H7 (cell line): ENCODE results near the gene OTOS. TPM values are rescaled to one million over a fixed set of nuclear protein-coding genes. Genes with fewer than 3 reads are reported as not detected.

ENCODE experiments used
- DNase-seq: peaks from one replicate; pipeline ENCODE4 v3.0.0; 2012
- H3K27me3 ChIP-seq: 2 replicates; pipeline ENCODE4 v1.6.0; 2011; ENCODE audit warnings: mild to moderate bottlenecking, low read length; ENCODE audit not compliant: control insufficient read depth, insufficient read depth
- H3K36me3 ChIP-seq: replicated peaks from 2 replicates; pipeline ENCODE4 v1.5.1; 2011; ENCODE audit warnings: low read length; ENCODE audit not compliant: control insufficient read depth, insufficient read depth
- H3K4me3 ChIP-seq: 2 replicates; pipeline ENCODE4 v1.5.1; 2011; ENCODE audit warnings: low read depth, mild to moderate bottlenecking, control low read depth, low read length, moderate library complexity; ENCODE audit not compliant: insufficient read depth
- total RNA-seq: library from RNA; depleted of rRNA; stranded (reverse); fragments of >200 nt; shearing (Covaris generic); gene quantifications from 2 replicates; pipeline ENCODE4 v1.2.3, GENCODE V29; 2014

Gene OTOS
- total RNA-seq, 1 experiment from 2014 or later, result not detected

DNA sequence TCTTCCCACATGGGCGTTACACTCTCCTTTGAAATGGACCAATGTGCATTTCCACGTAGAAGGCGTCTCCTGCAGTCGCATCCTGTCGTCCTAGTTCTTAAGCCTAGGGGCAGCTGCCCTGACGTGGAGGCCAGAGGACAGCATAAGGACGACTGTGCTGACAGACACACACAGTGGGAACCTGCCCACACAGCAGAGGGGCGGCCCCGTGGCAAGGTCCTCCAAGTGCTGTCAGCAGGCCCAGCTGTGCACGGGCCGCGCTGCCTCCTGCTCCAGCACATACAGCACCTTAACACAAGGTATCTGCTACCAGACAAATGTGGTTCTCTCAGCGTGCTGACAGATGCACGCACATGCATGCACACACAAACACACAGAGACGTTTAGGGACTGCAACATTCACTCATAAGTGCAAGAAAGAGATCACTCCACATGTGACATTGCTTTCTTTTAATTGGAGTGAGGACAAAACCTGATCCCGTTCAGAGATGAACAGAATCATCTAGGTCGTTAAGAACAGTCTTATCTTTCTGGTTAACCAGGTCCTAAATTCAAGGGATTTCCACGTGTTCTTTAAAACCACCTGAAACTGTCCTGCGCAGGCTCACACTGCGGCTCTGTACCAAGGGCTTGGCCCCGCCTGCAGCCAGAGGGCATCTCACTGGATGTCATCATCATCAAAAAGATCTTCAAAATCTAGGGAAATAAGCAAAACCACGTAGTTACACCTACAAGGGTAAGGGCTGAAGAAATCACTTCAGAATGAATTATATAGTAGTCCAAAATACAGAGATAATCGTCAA lies 9.9 kb downstream of the OTOS start:
- peaks cover 32% of the 10 kb centered on the region for H3K36me3 ChIP-seq
- no peaks in the 10 kb centered on the region for H3K27me3 ChIP-seq
- DNase-seq, result no peak
- no peak overlapping the region for H3K4me3 ChIP-seq

DNA sequence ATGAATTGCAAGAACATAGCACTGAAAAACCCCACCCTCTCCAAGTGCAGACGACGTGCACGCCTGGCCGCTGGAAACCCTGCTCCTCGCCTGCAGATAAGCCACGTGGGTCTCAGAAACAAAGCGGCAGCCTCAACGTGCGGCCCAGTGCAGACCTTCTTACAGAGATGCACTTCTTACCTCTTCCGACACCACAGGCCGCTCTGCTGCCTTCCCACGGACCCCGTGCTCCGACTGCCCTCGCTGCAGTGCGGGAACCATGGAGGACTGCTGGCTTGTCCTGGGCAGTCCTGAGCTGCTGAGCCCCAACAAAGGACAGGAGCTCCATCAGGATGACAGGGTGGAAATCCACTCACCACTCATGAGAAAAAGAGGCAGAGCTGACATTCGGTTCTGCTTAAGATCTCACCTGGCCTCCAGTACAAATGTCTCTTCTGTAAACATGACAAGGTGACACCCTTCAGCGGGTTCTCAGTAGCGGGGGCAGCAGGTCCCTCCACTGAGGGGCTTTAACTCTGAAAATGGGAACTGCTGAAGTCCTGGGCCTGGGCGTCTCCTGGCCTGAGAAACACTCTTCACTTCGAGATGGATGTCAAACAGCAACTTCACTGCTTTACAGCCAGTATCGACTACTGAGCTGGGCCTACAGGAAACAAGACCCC lies 10.6 kb downstream of the OTOS start:
- peaks cover 32% of the 10 kb centered on the region for H3K36me3 ChIP-seq

DNA sequence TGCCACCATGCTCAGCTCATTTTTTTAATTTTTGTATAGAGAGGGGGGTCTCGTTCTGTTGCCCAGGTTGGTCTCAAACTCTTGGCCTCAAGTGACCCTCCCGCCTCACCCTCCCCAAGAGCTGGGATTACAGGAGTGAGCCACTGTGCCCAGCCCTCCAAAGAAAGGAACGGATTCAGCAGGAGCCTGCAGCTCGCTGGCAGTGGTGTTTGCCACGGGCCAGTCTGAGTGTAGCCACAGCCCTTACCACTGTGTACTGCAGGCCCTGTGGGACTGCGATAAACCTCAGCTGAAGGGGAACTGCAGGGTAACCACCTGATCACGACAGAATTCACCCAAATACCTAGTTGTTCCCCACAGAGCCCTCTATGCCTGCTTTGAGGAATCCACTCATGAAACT lies 11.1 kb downstream of the OTOS start:
- H3K4me3 ChIP-seq, result no peak overlapping the region
- DNase-seq, result peak; percentile 19
- peaks cover 32% of the 10 kb centered on the region for H3K36me3 ChIP-seq
- no peaks in the 10 kb centered on the region for H3K27me3 ChIP-seq

More for the DNA sequence above, 10.6 kb downstream of the OTOS start:
- no peaks in the 10 kb centered on the region for H3K27me3 ChIP-seq
- DNase-seq, result no peak
- H3K4me3 ChIP-seq, result no peak overlapping the region

DNA sequence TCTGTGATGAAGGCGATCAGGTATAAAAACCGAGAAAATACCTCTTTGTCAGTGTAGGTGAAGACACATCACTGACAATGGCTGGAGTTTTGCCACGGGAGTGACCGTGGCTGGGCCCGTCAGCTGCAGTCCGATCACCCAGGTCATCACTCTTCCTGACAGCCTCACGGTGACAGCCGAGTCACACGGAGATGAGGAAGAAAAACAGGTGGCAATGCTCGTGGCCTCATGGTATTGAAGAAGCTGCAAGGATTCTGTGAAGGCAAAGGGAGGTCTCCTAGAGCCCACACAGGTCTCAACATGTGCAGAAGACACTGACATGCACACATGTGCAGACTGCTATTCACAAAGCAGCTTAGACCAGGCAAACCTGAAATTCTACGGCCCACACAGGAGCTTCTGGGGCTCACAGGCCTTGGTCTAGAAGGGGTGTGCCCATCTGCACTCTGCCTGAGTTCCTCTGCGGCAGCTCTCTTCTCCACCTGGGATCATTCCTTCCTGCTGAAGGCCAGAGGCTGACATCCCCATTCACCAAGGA lies 11.8 kb downstream of the OTOS start:
- DNase-seq, result peak; percentile 13
- no peaks in the 10 kb centered on the region for H3K27me3 ChIP-seq
- no peak overlapping the region for H3K4me3 ChIP-seq
- peaks cover 32% of the 10 kb centered on the region for H3K36me3 ChIP-seq

DNA sequence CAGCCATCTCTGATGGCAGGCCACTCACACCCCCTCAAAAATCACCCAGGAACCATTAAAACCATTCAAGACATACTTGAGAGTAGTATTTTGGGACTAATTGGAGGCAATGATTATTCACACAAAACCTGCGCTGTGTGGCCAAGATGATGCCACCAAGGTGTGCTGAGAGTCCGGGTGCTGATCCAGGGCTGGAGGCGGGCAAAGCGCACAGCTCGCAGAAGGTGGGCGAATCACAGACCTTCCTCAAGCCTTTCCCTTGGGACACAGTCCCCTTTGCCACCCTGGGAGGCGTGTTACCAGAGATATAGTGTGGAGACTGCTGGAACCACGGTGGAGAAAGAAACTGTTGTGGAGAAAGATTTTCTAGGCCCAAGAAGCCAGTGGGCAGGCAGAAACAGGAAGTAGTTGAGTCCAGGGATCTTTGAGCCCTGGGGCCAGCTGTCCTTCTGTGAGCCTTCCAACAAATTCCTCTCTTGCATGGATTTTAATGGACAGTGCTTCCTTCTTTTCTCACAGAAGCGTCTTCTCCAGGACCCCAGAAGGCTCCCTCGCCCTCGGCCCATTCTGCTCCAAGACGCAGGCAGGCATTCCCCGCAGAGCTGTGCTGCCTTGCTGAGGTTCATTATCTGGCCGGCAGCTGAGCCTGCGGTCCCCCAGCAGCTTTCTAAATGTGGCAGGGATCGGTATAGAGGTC lies 12.4 kb downstream of the OTOS start:
- H3K27me3 ChIP-seq, result no peaks in the 10 kb centered on the region
- DNase-seq, result no peak
- H3K4me3 ChIP-seq, result no peak overlapping the region
- H3K36me3 ChIP-seq, result peaks cover 32% of the 10 kb centered on the region

DNA sequence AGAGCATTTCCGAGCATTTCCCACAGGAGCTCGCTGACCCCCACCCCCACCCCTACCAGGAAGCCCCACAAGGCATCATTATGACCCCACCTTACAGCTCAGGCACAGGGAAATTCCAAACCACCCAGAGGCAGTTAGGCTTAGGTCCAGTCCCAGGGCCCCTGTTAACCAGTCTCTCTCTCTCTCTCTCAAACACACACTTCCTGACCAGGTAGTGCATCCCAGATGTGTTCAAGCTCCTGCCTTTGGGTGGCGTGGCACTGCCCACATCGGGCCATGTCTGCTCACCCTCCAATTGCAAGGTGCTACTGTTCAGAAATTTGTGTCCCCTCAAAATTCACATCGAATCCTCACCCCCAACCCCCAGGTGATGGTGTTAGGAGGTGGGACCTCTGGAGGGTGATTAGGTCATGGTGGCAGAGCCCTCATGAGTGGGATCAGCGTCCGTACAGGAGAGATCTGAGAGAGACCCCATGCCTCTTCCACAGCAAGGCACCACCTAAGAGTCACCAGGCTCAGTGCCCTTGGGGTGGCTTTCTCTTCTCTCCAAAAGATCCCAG lies 13.2 kb downstream of the OTOS start:
- Histone ChIP-seq H3K27me3 (no peaks in the 10 kb centered on the region), H3K36me3 (peaks cover 25% of the 10 kb centered on the region), H3K4me3 (no peak overlapping the region)
- DNase-seq, result peak; percentile 16

DNA sequence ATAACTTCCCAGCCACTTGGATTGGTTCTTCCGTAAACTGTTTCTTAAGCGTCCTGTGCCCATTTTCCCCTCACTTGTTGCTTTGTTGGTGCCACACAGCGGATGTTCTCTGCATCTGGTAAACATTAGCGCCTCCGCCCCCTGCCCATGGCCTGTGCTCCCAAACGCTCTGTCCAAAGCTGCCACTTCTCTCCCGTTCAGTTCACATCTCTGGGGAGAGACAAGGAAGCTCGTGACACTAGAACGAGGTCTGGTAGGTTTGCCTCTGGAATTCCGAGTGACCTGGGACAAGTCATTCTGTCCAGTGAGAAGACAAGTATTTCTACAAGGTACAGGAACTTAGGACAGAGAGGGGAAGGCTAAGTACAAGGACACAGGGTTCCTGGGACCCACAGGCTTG lies 13.7 kb downstream of the OTOS start:
- Histone ChIP-seq H3K27me3 (no peaks in the 10 kb centered on the region), H3K36me3 (peaks cover 22% of the 10 kb centered on the region), H3K4me3 (no peak overlapping the region)
- DNase-seq, result no peak

DNA sequence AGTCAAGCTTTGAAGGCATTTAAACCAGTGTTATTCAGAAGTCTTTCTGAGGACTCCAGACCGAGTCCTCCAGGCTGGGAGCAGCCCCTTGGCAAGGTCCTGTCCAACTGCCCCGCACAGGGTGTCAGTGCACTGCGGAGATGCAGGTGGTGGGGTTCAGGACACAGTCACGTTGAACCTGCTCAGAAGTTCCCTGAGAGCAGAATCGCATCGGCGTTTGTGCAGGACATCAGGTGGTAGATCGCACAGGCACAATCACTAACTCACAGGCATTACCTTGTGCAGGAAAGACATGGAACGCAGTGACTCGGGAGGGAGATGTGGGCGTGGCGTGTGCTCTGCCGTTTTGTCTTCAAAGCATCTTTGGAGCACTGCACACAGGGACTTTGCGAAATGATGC lies 14.7 kb downstream of the OTOS start:
- Histone ChIP-seq H3K4me3 (no peak overlapping the region), H3K36me3 (peaks cover 16% of the 10 kb centered on the region), H3K27me3 (no peaks in the 10 kb centered on the region)
- DNase-seq, result no peak

DNA sequence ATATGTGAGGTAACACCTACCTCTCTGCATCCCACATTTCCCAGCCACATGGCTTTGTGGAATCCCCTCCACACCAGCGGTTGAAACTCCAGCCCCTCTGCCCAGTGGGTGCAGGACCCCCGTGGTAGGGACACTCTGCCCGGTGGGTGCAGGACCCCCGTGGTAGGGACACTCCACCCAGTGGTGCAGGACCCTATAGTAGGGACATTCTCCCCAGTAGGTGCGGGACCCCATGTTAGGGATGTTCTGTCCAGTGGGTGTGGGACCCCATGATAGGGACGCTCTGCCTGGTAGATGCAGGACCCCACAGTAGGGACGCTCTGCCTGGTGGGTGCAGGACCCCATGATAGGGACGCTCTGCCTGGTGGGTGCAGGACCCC lies 15.8 kb downstream of the OTOS start:
- Histone ChIP-seq H3K27me3 (no peaks in the 10 kb centered on the region), H3K36me3 (peaks cover 6% of the 10 kb centered on the region), H3K4me3 (no peak overlapping the region)
- DNase-seq, result peak; percentile 16

DNA sequence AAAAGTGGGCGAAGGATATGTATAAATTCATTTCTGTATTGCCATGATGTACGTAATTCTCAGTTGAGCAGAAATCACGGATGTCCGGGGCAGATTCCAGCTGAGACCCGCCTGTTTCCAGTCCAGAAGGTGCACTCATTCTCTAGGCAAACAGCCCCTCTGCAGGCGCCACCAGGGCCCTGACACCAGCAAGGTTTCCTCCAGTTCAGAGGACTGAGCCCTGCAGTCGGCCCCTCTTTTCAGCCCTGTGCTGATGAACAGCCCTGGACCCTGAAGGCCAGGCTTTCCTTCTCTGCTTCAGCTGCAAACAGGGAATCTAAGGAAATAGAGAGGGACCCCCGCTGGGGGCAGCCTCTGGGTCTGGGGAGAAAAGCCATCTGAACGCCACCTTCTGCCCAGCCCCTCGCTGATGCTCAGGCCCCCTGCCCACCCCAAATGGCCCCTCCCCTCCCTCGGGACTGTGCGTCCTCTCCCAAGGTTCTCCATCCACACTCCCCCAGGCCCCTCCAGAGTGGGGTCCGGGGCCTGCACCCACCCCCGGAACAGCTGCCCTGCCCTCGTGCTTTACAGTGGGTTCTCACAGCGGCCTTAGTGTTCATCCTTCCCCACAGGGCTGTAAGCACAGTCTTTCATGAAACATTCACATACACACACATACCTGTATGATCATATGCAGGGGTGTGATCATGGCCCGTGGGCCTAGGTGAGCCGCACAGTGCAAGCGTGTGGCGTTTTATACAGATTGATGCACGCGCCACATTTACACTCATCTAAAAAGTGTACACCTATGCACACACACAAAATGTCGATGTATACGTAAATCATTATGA lies 16.4 kb downstream of the OTOS start:
- peak; percentile 59 for DNase-seq

DNA sequence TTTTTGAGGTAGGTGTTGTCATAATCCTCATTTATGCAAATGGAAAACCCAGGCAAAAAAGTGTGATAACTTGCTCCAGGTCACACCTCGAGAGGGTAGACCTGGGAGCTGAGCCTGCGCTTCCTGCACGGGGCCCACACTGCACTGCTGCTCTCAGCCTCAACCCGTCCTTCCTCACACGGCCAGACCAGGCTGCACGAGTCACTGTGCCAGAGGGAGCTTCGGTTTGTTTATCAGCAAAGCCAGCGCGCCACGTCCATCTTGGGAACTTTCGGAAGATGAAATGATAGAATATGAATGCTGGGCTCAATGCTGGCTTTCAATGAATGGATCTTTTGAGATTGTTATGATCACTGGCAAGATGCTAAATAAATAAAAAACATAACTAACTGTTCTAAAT lies 18.8 kb downstream of the OTOS start:
- H3K27me3 ChIP-seq, result no peaks in the 10 kb centered on the region

More for the DNA sequence above, 16.4 kb downstream of the OTOS start:
- Histone ChIP-seq H3K36me3 (peaks cover 4% of the 10 kb centered on the region), H3K4me3 (no peak overlapping the region), H3K27me3 (no peaks in the 10 kb centered on the region)

DNA sequence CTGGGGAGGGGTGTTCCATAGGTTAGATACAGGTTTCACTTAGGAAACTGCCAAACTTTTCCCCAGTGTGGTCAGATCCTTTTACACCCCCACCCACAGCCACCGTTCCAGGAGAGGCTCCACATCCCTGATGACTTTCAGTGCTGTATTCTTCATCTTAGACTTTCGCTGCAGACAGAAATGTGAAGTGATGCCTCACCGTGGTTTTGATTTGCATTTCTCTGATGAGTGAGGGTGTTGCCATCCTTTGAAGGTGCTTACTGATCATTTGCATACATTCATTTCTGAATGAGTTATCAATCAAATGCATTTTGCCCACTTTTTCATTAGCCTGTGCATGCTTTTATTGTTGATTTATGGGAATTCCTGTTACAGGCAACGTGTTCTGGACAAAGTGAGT lies 19.3 kb downstream of the OTOS start:
- no peak overlapping the region for H3K4me3 ChIP-seq
- DNase-seq, result no peak
- H3K27me3 ChIP-seq, result no peaks in the 10 kb centered on the region
- H3K36me3 ChIP-seq, result no peaks in the 10 kb centered on the region; the same call in 1 of the 2 replicates

More for the DNA sequence above, 18.8 kb downstream of the OTOS start:
- Histone ChIP-seq H3K36me3 (no peaks in the 10 kb centered on the region; the same call in 1 of the 2 replicates), H3K4me3 (no peak overlapping the region)
- DNase-seq, result peak; percentile 20

DNA sequence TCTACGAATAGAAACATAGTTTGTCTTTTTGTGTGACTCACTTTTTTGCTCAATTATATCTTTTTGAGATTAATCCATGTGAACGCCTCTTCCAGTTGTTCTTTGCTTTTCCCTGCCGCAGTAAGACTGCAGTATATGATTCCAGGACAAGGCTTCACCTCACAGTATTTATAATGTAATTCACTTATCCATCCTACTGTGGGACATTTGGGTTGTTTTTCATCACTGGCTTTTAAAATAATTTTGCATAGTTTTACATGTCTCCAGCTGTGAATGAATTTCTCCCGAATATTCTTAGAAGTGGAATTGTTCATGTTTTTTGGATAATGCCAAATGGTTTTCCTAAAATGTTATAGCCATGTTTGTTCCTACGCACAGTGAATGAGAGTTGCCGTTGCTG lies 26.2 kb downstream of the OTOS start:
- Histone ChIP-seq H3K27me3 (no peaks in the 10 kb centered on the region), H3K36me3 (no peaks in the 10 kb centered on the region), H3K4me3 (no peak overlapping the region)
- DNase-seq, result no peak
